Smooth muscle cell (in vitro differentiated cells): ENCODE results near the gene LAD1. TPM values are rescaled to one million over a fixed set of nuclear protein-coding genes. Genes with fewer than 3 reads are reported as not detected.

Source experiments
- DNase-seq: peaks from one replicate; lab custom pipeline; 2025; ENCODE audit not compliant: unreplicated experiment; lab: John Stamatoyannopoulos, UW
- H2AFZ ChIP-seq: fragments of 200-600 bp; sonication (generic); 2 replicates; pipeline ENCODE4 v1.6.0; 2016; ENCODE audit warnings: antibody characterized with exemption, low read depth, mild to moderate bottlenecking
- H3F3A ChIP-seq: fragments of 200-600 bp; sonication (generic); 2 replicates; pipeline ENCODE4 v1.6.0; 2017; ENCODE audit warnings: antibody characterized with exemption, low read depth
- H3K27ac ChIP-seq: fragments of 200-600 bp; sonication (generic); 2 replicates; pipeline ENCODE4 v1.5.1; 2016; ENCODE audit warnings: low read depth, mild to moderate bottlenecking
- H3K27me3 ChIP-seq: fragments of 200-600 bp; sonication (generic); 2 replicates; pipeline ENCODE4 v1.6.1; 2016; ENCODE audit warnings: low read depth, mild to moderate bottlenecking
- H3K36me3 ChIP-seq: fragments of 200-600 bp; sonication (generic); 2 replicates; pipeline ENCODE4 v1.5.1; 2016; ENCODE audit warnings: low read depth
- H3K4me1 ChIP-seq: fragments of 200-600 bp; sonication (generic); 2 replicates; pipeline ENCODE4 v1.5.1; 2016; ENCODE audit warnings: low read depth
- H3K4me2 ChIP-seq: fragments of 200-600 bp; sonication (generic); 2 replicates; pipeline ENCODE4 v1.6.0; 2016; ENCODE audit warnings: mild to moderate bottlenecking
- H3K4me3 ChIP-seq: fragments of 200-600 bp; sonication (generic); 2 replicates; pipeline ENCODE4 v1.5.1; 2016; ENCODE audit warnings: mild to moderate bottlenecking
- H3K79me2 ChIP-seq: fragments of 200-600 bp; sonication (generic); 2 replicates; pipeline ENCODE4 v1.6.0; 2016; ENCODE audit warnings: low read depth, mild to moderate bottlenecking
- H3K9ac ChIP-seq: fragments of 200-600 bp; sonication (generic); 2 replicates; pipeline ENCODE4 v1.6.0; 2016; ENCODE audit warnings: low read depth
- H3K9me3 ChIP-seq: fragments of 200-600 bp; sonication (generic); replicated peaks from 2 replicates; pipeline ENCODE4 v1.5.1; 2016; ENCODE audit warnings: low read depth
- H4K20me1 ChIP-seq: fragments of 200-600 bp; sonication (generic); 2 replicates; pipeline ENCODE4 v1.6.0; 2016; ENCODE audit warnings: low read depth
- WGBS: methylation state at CpG from one replicate; pipeline ENCODE4 v1.1.7; 2016; ENCODE audit warnings: low lambda C conversion rate; 5-methylcytosine and 5-hydroxymethylcytosine counted together
- polyA plus RNA-seq: library from polyadenylated mRNA; unstranded; fragments of >200 nt; fragmentation: Nextera tagmentation; extraction: Ambion mirVana; gene quantifications from 2 replicates; pipeline ENCODE4 v1.2.1, GENCODE V29; 2016
- total RNA-seq: library from RNA; depleted of rRNA; stranded (reverse); fragments of >200 nt; gene quantifications from 2 replicates; pipeline ENCODE4 v1.2.3, GENCODE V29; 2014
- TF ChIP-seq, protein P1 (sequence below): fragments of 200-600 bp; sonication (generic); IDR thresholded peaks from 2 replicates; pipeline ENCODE4 v1.5.1; 2017; ENCODE audit warnings: borderline replicate concordance, mild to moderate bottlenecking, antibody characterized with exemption; ENCODE audit not compliant: insufficient read depth, poor library complexity, severe bottlenecking

LAD1 gene
- total and polyA plus RNA-seq, 2 experiments from 2014 or later, result 6.9 to 8.8 TPM

DNA sequence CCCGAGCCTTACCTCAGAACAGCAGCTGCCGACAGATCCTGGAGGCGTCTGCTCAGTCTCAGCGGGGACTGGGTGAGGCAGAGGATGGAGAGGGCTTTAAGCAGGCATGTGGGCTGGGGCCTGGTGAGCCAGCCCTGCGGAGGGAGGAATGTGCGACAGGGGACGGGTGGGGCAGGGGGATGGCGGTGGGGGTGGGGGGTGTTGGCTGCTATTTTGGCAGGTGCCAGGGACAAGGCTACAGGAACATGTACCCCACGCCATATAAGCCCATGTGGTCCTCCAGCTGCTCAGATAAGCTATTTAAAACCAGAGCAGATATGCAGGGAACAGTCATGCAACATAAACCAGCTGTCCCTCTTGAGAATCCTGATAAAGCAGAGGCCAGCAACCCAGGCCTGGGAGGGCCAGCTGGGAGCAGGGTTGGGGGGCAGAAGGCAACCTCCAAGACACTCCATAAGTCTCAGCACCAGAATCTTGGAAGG lies 21.5 kb downstream of the LAD1 start, which contains the start of gene TNNT2:
TSS of gene TNNT2 (minus strand) at position 70 of the 482 bp plus-strand sequence. CDS start 4,426 bp downstream, outside the sequence.
- Histone ChIP-seq H3K27me3 (no peaks in the 10 kb centered on the region), H3K36me3 (no peaks in the 10 kb centered on the region), H3F3A (peaks cover 4% of the 10 kb centered on the region), H3K9me3 (no peaks in the 10 kb centered on the region), H3K4me1 (peaks cover 22% of the 10 kb centered on the region), H4K20me1 (no peaks in the 10 kb centered on the region), H2AFZ (no peak within 1 kb of the TSS), H3K4me3 (no peak within 1 kb of the TSS), H3K79me2 (no peaks in the 10 kb centered on the region), H3K9ac (no peak within 1 kb of the TSS), H3K4me2 (peak within 1 kb of the TSS; percentile 7), H3K27ac (no peak within 1 kb of the TSS)
- 7% methylated on average over 8 of the region's 9 CpGs for WGBS
- TF ChIP-seq, protein P1, sequence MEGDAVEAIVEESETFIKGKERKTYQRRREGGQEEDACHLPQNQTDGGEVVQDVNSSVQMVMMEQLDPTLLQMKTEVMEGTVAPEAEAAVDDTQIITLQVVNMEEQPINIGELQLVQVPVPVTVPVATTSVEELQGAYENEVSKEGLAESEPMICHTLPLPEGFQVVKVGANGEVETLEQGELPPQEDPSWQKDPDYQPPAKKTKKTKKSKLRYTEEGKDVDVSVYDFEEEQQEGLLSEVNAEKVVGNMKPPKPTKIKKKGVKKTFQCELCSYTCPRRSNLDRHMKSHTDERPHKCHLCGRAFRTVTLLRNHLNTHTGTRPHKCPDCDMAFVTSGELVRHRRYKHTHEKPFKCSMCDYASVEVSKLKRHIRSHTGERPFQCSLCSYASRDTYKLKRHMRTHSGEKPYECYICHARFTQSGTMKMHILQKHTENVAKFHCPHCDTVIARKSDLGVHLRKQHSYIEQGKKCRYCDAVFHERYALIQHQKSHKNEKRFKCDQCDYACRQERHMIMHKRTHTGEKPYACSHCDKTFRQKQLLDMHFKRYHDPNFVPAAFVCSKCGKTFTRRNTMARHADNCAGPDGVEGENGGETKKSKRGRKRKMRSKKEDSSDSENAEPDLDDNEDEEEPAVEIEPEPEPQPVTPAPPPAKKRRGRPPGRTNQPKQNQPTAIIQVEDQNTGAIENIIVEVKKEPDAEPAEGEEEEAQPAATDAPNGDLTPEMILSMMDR, result no peak
- DNase-seq, result peak; percentile 35

DNA sequence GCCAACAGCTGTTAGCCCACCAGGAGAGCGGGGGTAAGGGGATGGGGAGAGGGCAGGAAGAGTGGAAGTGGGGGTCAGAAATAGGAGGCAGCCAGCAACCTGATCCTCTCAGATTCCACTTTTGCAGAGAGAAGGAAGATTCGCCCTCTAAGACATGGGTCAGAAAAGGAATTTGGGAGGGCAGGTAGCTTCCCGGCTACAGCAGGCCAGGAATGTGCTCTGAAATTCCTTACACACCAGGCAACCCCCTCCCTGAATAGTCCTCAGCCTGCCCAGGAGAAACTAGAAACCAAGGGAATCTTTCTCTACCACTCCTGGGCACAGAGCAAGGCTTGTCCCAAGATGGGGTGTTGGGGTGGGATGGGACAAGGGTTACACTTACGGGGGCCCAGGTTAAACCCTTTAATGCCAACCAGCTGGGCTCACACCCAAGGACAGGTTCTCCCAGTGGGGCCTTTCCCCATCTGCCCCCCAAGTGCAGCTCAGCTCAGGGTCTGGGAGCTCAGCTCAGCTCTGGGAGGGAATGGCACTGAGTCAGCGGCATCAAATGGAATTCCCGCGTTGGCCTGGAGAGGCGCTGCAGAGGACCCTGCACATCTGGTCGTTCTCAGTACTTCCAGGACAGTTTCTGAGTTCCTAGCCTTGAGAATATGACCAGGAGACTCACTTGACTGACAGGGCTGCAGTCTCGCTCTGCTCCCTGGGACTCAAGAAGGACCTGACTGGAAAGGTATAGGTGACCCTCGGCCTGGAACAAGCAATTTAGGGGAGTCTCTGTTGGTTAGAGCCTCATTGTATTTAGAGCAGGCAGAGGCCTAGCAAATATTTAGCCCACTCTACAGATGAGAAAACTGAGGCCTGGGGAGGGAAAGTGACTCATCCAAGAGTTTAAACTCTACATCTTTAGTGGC lies 22.4 kb downstream of the LAD1 start:
- Histone ChIP-seq H2AFZ (no peak overlapping the region), H3K79me2 (no peaks in the 10 kb centered on the region), H3K4me2 (no peak overlapping the region), H3K4me1 (peaks cover 22% of the 10 kb centered on the region), H3K27me3 (no peaks in the 10 kb centered on the region), H3F3A (peaks cover 4% of the 10 kb centered on the region), H4K20me1 (no peaks in the 10 kb centered on the region), H3K9ac (no peak overlapping the region), H3K27ac (no peak overlapping the region), H3K4me3 (no peak overlapping the region), H3K36me3 (no peaks in the 10 kb centered on the region), H3K9me3 (no peaks in the 10 kb centered on the region)
- WGBS, result 25% methylated on average over 11 of the region's 11 CpGs
- DNase-seq, result peak; percentile 7
- TF ChIP-seq, protein P1, result peak; percentile 61

DNA sequence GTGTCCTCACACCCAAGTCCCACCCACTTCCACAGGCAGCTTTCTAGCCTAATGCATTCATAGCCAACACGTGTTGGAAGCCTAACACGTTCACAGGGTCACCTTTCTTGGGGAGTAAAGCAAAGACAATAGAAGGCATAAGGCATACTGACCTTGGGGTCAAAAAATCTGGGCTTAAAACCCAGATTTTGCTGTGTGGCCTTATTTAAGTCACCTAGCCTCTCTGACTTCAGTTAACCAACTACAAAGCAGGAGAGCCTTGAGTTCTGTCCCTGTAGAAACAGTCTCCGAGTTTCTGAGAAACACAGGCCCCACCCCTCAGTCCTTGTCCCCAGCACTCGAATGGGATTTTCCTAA lies 23.0 kb downstream of the LAD1 start:
- Histone ChIP-seq H2AFZ (no peak overlapping the region), H3K4me3 (no peak overlapping the region), H3K4me2 (no peak overlapping the region), H3K9ac (no peak overlapping the region), H4K20me1 (no peaks in the 10 kb centered on the region), H3K36me3 (no peaks in the 10 kb centered on the region), H3K4me1 (peaks cover 22% of the 10 kb centered on the region), H3K9me3 (no peaks in the 10 kb centered on the region), H3F3A (peaks cover 4% of the 10 kb centered on the region), H3K27ac (no peak overlapping the region), H3K27me3 (no peaks in the 10 kb centered on the region), H3K79me2 (no peaks in the 10 kb centered on the region)
- DNase-seq, result no peak
- TF ChIP-seq, protein P1, result no peak
- 50% methylated on average over 4 of the region's 4 CpGs for WGBS

DNA sequence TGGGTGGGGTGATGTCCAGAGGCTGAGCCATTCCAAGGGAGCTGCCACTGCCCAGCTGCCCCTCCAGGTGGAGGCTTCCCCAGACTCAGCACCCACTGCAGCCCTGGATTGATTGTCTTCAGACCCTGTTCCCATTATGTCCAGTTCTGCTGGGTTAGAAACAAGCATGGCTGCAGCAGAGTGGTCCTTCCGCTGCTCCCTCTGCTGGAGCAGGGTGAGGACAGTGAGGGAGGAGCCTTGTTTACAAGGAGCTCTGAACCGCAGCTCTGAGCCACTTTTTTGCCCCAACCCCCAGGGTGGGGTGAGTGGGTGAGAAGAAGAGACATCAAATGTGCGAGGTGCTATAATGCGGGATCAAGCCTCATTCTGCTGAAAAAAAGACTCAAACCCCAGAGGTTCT lies 24.0 kb downstream of the LAD1 start:
- H3K4me3 ChIP-seq, result no peak overlapping the region
- H3K4me1 ChIP-seq, result peaks cover 22% of the 10 kb centered on the region
- no peak for DNase-seq
- no peaks in the 10 kb centered on the region for H3K79me2 ChIP-seq
- no peaks in the 10 kb centered on the region for H3K36me3 ChIP-seq
- no peak overlapping the region for H3K27ac ChIP-seq
- H3K9me3 ChIP-seq, result no peaks in the 10 kb centered on the region
- H3K4me2 ChIP-seq, result no peak overlapping the region
- no peak overlapping the region for H3K9ac ChIP-seq
- no peaks in the 10 kb centered on the region for H3K27me3 ChIP-seq
- no peak overlapping the region for H2AFZ ChIP-seq
- TF ChIP-seq, protein P1, result no peak
- peaks cover 4% of the 10 kb centered on the region for H3F3A ChIP-seq
- no peaks in the 10 kb centered on the region for H4K20me1 ChIP-seq
- WGBS, result 76% methylated on average over 4 of the region's 4 CpGs
